Muscle of leg (tissue), 11 donors: Measurements from ENCODE around the gene WDR59. TPM values are rescaled to one million over a fixed set of nuclear protein-coding genes. Genes with fewer than 3 reads are reported as not detected.
"Not testable (repeated sequence)": the region's sequence is repeated elsewhere in the genome, so short reads cannot be mapped to it uniquely, and the experiment has no call there.

Source experiments
- DNase-seq: peaks from one replicate; pipeline ENCODE4 v3.0.0; 2013
- H3K27ac ChIP-seq: one replicate; pipeline ENCODE4 v1.5.1; 2013; ENCODE audit warnings: mild to moderate bottlenecking, low read length, control low read depth
- H3K27me3 ChIP-seq: one replicate; pipeline ENCODE4 v1.6.1; 2013; ENCODE audit warnings: low read length; ENCODE audit not compliant: control insufficient read depth, insufficient read depth
- H3K36me3 ChIP-seq: one replicate; pipeline ENCODE4 v1.6.1; 2013; ENCODE audit warnings: low read length; ENCODE audit not compliant: control insufficient read depth, insufficient read depth
- H3K4me1 ChIP-seq: one replicate; pipeline ENCODE4 v1.6.1; 2013; ENCODE audit warnings: low read length; ENCODE audit not compliant: control insufficient read depth, insufficient read depth
- H3K4me3 ChIP-seq: one replicate; pipeline ENCODE4 v1.5.1; 2013; ENCODE audit warnings: low read length, control low read depth
- H3K9me3 ChIP-seq: replicated peaks from 2 replicates; pipeline ENCODE4 v1.6.1; 2013; ENCODE audit warnings: low read depth, low read length; ENCODE audit not compliant: control insufficient read depth
- WGBS: methylation state at CpG from one replicate; pipeline ENCODE4 v1.1.5; 2013; ENCODE audit warnings: missing lambda C conversion rate; ENCODE audit not compliant: insufficient coverage; 5-methylcytosine and 5-hydroxymethylcytosine counted together
- polyA plus RNA-seq, 8 donors: library from polyadenylated mRNA; unstranded; fragments of 120-200 nt; gene quantifications; one replicate each; pipeline versions ENCODE4 v1.2.1 to v1.2.3, GENCODE V29; 2013; ENCODE audit warnings: inconsistent platforms in 1 of 8, low replicate concordance in 1 of 8; ENCODE audit not compliant: insufficient read length in 8 of 8, insufficient read depth in 1 of 8
- total RNA-seq: library from RNA; stranded (reverse); fragments of 120-200 nt; gene quantifications from one replicate; pipeline ENCODE4 v1.2.4, GENCODE V29; 2013

The WDR59 gene
- total and polyA plus RNA-seq, 9 donors = 22.3 to 61.7 (median 43.0) TPM

GRCh38 chr16:74921051-74921450, 63.9 kb downstream of the WDR59 start:
- WGBS = 88% methylated on average over 2 of the region's 3 CpGs
- Histone ChIP-seq H3K9me3 (no peaks in the 10 kb centered on the region), H3K27me3 (no peaks in the 10 kb centered on the region), H3K36me3 (peaks cover 42% of the 10 kb centered on the region), H3K4me1 (no peaks in the 10 kb centered on the region), H3K27ac (no peak overlapping the region), H3K4me3 (no peak overlapping the region)
- DNase-seq = no peak

GRCh38 chr16:74909665-74910064, 75.3 kb downstream of the WDR59 start:
- peaks cover 66% of the 10 kb centered on the region for H3K36me3 ChIP-seq
- no peaks in the 10 kb centered on the region for H3K27me3 ChIP-seq
- no peak overlapping the region for H3K4me3 ChIP-seq
- WGBS = no CpG with 5 or more reads among the region's 6 CpGs
- peaks cover 10% of the 10 kb centered on the region for H3K9me3 ChIP-seq
- H3K4me1 ChIP-seq = no peaks in the 10 kb centered on the region
- DNase-seq = no peak
- H3K27ac ChIP-seq = no peak overlapping the region

GRCh38 chr16:74908759-74909158, 76.2 kb downstream of the WDR59 start:
- 100% methylated on average over 3 of the region's 8 CpGs for WGBS
- peaks cover 62% of the 10 kb centered on the region for H3K36me3 ChIP-seq
- not testable (repeated sequence) for DNase-seq, H3K9me3 ChIP-seq, H3K4me1 ChIP-seq, H3K27ac ChIP-seq, H3K27me3 ChIP-seq, H3K4me3 ChIP-seq

- 98% methylated on average over 6 of the region's 12 CpGs for WGBS
- H3K27ac ChIP-seq = no peak overlapping the region
- DNase-seq = no peak
- no peaks in the 10 kb centered on the region for H3K9me3 ChIP-seq
- H3K36me3 ChIP-seq = peaks cover 41% of the 10 kb centered on the region
- no peaks in the 10 kb centered on the region for H3K4me1 ChIP-seq
- H3K27me3 ChIP-seq = no peaks in the 10 kb centered on the region
- no peak overlapping the region for H3K4me3 ChIP-seq
Observed at GRCh38 chr16:74903901-74904678, 80.8 kb downstream of the WDR59 start.

GRCh38 chr16:74903120-74903519, 81.8 kb downstream of the WDR59 start:
- DNase-seq = no peak
- H3K36me3 ChIP-seq = peaks cover 46% of the 10 kb centered on the region
- H3K4me3 ChIP-seq = no peak overlapping the region
- H3K27ac ChIP-seq = no peak overlapping the region
- H3K4me1 ChIP-seq = no peaks in the 10 kb centered on the region
- H3K27me3 ChIP-seq = no peaks in the 10 kb centered on the region
- H3K9me3 ChIP-seq = no peaks in the 10 kb centered on the region
- no CpG with 5 or more reads among the region's 1 CpG for WGBS

- no peaks in the 10 kb centered on the region for H3K4me1 ChIP-seq
- H3K36me3 ChIP-seq = peaks cover 47% of the 10 kb centered on the region
- no peaks in the 10 kb centered on the region for H3K9me3 ChIP-seq
- no CpG with 5 or more reads among the region's 5 CpGs for WGBS
- H3K4me3 ChIP-seq = no peak overlapping the region
- DNase-seq = no peak
- no peak overlapping the region for H3K27ac ChIP-seq
- H3K27me3 ChIP-seq = no peaks in the 10 kb centered on the region
Observed at GRCh38 chr16:74902161-74902560, 82.8 kb downstream of the WDR59 start.

GRCh38 chr16:74901606-74902005, 83.3 kb downstream of the WDR59 start:
- Histone ChIP-seq H3K36me3 (peaks cover 44% of the 10 kb centered on the region), H3K27ac (no peak overlapping the region), H3K27me3 (no peaks in the 10 kb centered on the region), H3K4me1 (no peaks in the 10 kb centered on the region), H3K9me3 (no peaks in the 10 kb centered on the region), H3K4me3 (no peak overlapping the region)
- no CpG with 5 or more reads among the region's 4 CpGs for WGBS
- no peak for DNase-seq

GRCh38 chr16:74899816-74900215, 85.1 kb downstream of the WDR59 start:
- 100% methylated on average over 2 of the region's 4 CpGs for whole genome bisulfite sequencing
- no peaks in the 10 kb centered on the region for H3K4me1 ChIP-seq

GRCh38 chr16:74898659-74899058, 86.3 kb downstream of the WDR59 start:
- Histone ChIP-seq H3K9me3 (no peaks in the 10 kb centered on the region), H3K4me3 (no peak overlapping the region), H3K27me3 (no peaks in the 10 kb centered on the region), H3K4me1 (no peaks in the 10 kb centered on the region), H3K27ac (no peak overlapping the region), H3K36me3 (peaks cover 49% of the 10 kb centered on the region)
- peak; percentile 18 for DNase-seq
- 71% methylated on average over 1 of the region's 8 CpGs for whole genome bisulfite sequencing

More at GRCh38 chr16:74899816-74900215, 85.1 kb downstream of the WDR59 start:
- Histone ChIP-seq H3K9me3 (no peaks in the 10 kb centered on the region), H3K27ac (no peak overlapping the region), H3K4me3 (no peak overlapping the region), H3K27me3 (no peaks in the 10 kb centered on the region), H3K36me3 (peaks cover 48% of the 10 kb centered on the region)
- DNase-seq = no peak

GRCh38 chr16:74896389-74897370, 88.2 kb downstream of the WDR59 start:
- H3K27me3 ChIP-seq = no peaks in the 10 kb centered on the region
- peaks cover 51% of the 10 kb centered on the region for H3K36me3 ChIP-seq
- no peak overlapping the region for H3K27ac ChIP-seq
- DNase-seq = no peak
- H3K4me3 ChIP-seq = no peak overlapping the region
- H3K9me3 ChIP-seq = no peaks in the 10 kb centered on the region
- WGBS = 93% methylated on average over 5 of the region's 14 CpGs
- no peaks in the 10 kb centered on the region for H3K4me1 ChIP-seq
